GM12878 (cell line): ENCODE data around the gene PRM3. TPM values are rescaled to one million over a fixed set of nuclear protein-coding genes. Genes with fewer than 3 reads are reported as not detected.

Experiments used
- ATAC-seq: fragments of 200-7000 bp; cut with Tn5 transposase; 3 replicates; pipeline ENCODE4 v1.9.1; 2020; ENCODE audit warnings: mild to moderate bottlenecking, moderate library complexity
- BruUV-seq: library from RNA; stranded (reverse); fragments of 400-500 nt; replicated peaks from 2 replicates; lab custom pipeline; 2021; lab: Mats Ljungman, UMichigan
- CTCF ChIA-PET: fragments of 300-600 bp; sonication (Branson Sonifier 250); formaldehyde crosslinking; extraction: SDS; loops from one replicate; lab custom pipeline; 2021; ENCODE audit warnings: inconsistent platforms; lab: Yijun Ruan, JAX
- POLR2A ChIA-PET: fragments of 350-600 bp; formaldehyde crosslinking; extraction: SDS; loops from one replicate; lab custom pipeline; 2021; ENCODE audit warnings: inconsistent platforms; lab: Charles Lee
- RAD21 ChIA-PET: fragments of 300-600 bp; sonication (Branson Sonifier 250); formaldehyde crosslinking; loops from one replicate; lab custom pipeline; 2023; ENCODE audit warnings: antibody characterized with exemption; ENCODE audit not compliant: unreplicated experiment; lab: Charles Lee
- SMC1A ChIA-PET: fragments of 300-600 bp; sonication (Branson Sonifier 250); formaldehyde crosslinking; loops from one replicate; lab custom pipeline; 2023; ENCODE audit not compliant: unreplicated experiment, uncharacterized antibody; lab: Charles Lee
- DNase-seq: peaks from one replicate; pipeline ENCODE4 v3.0.0-alpha.2; 2011; ENCODE audit warnings: low read depth, low spot score
- FAIRE-seq: peaks from 3 replicates; lab custom pipeline; 2011; peaks lifted over from hg19 to GRCh38; lab: Jason Lieb, UNC
- H2AFZ ChIP-seq: 2 replicates; pipeline ENCODE4 v1.6.0; 2011; ENCODE audit warnings: low read depth, low read length, control low read depth; ENCODE audit not compliant: control insufficient read depth
- H3K27ac ChIP-seq: 2 replicates; pipeline ENCODE4 v1.5.1; 2011; ENCODE audit warnings: control low read depth; ENCODE audit not compliant: control insufficient read depth, insufficient read depth
- H3K27me3 ChIP-seq, 2 experiments: replicated peaks in 1 of 2; 2 replicates each; pipeline versions ENCODE4 v1.6.0 to v1.6.1; 2011; ENCODE audit warnings: low read length in 1 of 2; ENCODE audit not compliant: control insufficient read depth in 2 of 2, insufficient read depth in 2 of 2
- H3K36me3 ChIP-seq, 2 experiments: 2 replicates each; pipeline ENCODE4 v1.5.1; 2011; ENCODE audit warnings: low read length in 1 of 2; ENCODE audit not compliant: control insufficient read depth in 2 of 2, insufficient read depth in 2 of 2
- H3K4me1 ChIP-seq: 2 replicates; pipeline ENCODE4 v1.6.1; 2011; ENCODE audit warnings: mild to moderate bottlenecking, low read length, moderate library complexity, mixed read lengths; ENCODE audit not compliant: control insufficient read depth, insufficient read depth
- H3K4me2 ChIP-seq: 2 replicates; pipeline ENCODE4 v1.6.0; 2011; ENCODE audit warnings: control low read depth; ENCODE audit not compliant: control insufficient read depth, insufficient read depth
- H3K4me3 ChIP-seq: fragments of 200-600 bp; sonication (generic); 2 replicates; pipeline ENCODE4 v1.5.1; 2016
- H3K79me2 ChIP-seq: 2 replicates; pipeline ENCODE4 v1.6.0; 2011; ENCODE audit warnings: low read length; ENCODE audit not compliant: control insufficient read depth, insufficient read depth
- H3K9ac ChIP-seq: 2 replicates; pipeline ENCODE4 v1.8.0; 2011; ENCODE audit warnings: low read length, control low read depth, mixed read lengths; ENCODE audit not compliant: control insufficient read depth, insufficient read depth
- H3K9me3 ChIP-seq: replicated peaks from 3 replicates; pipeline ENCODE4 v1.5.1; 2011; ENCODE audit warnings: mild to moderate bottlenecking, low read length; ENCODE audit not compliant: control insufficient read depth, insufficient read depth
- H4K20me1 ChIP-seq: 2 replicates; pipeline ENCODE4 v1.6.0; 2011; ENCODE audit not compliant: control insufficient read depth, insufficient read depth
- BCL11A ChIP-seq: IDR thresholded peaks from 2 replicates; pipeline ENCODE4 v1.6.1; 2011; ENCODE audit warnings: low read depth, low read length
- BRCA1 ChIP-seq: IDR thresholded peaks from 2 replicates; pipeline ENCODE4 v1.6.1; 2011; ENCODE audit warnings: low read depth, low read length, improper control_type of control experiment
- CREB1 ChIP-seq: IDR thresholded peaks from 2 replicates; pipeline ENCODE4 v1.6.1; 2012; ENCODE audit warnings: low read depth, mild to moderate bottlenecking, inconsistent platforms
- CTCF ChIP-seq, 3 experiments: IDR thresholded peaks in 2 of 3; conservative IDR thresholded peaks in 1 of 3; 2 replicates each; pipeline ENCODE4 v1.5.1; 2011; ENCODE audit warnings: low read depth in 3 of 3, low read length in 3 of 3, mild to moderate bottlenecking in 3 of 3, control low read depth in 2 of 3, moderate library complexity in 2 of 3, inconsistent platforms in 1 of 3, mixed read lengths in 1 of 3; ENCODE audit not compliant: control insufficient read depth in 2 of 3, insufficient read depth in 1 of 3; ENCODE audit errors: extremely low read depth in 1 of 3
- FOS ChIP-seq: IDR thresholded peaks from 3 replicates; pipeline ENCODE4 v1.6.1; 2011; ENCODE audit warnings: borderline replicate concordance; ENCODE audit not compliant: insufficient read length; ENCODE audit errors: extremely low read depth
- HSF1 ChIP-seq: fragments of 150-350 bp; IDR thresholded peaks from 2 replicates; pipeline ENCODE4 v1.6.1; 2014; ENCODE audit warnings: mild to moderate bottlenecking, low read depth, low read length
- IKZF2 ChIP-seq, 2 experiments: fragments of 450-650 bp; IDR thresholded peaks; 2 replicates each; pipeline ENCODE4 v1.6.1; 2017; ENCODE audit warnings: mild to moderate bottlenecking in 2 of 2, moderate library complexity in 2 of 2
- LARP7 ChIP-seq: fragments of 450-650 bp; IDR thresholded peaks from 2 replicates; pipeline ENCODE4 v1.6.1; 2017; ENCODE audit warnings: mild to moderate bottlenecking
- MTA2 ChIP-seq: fragments of 450-650 bp; IDR thresholded peaks from 2 replicates; pipeline ENCODE4 v1.6.1; 2016; ENCODE audit warnings: low read depth, mild to moderate bottlenecking, moderate library complexity
- RAD21 ChIP-seq: IDR thresholded peaks from 2 replicates; pipeline ENCODE4 v1.6.1; 2011; ENCODE audit warnings: mild to moderate bottlenecking, low read depth, low read length, moderate library complexity; ENCODE audit not compliant: insufficient read depth
- RBBP5 ChIP-seq: fragments of 200-600 bp; sonication (generic); conservative IDR thresholded peaks from 2 replicates; pipeline ENCODE4 v1.6.1; 2016
- REST ChIP-seq: IDR thresholded peaks from 2 replicates; pipeline ENCODE4 v1.6.1; 2012; ENCODE audit warnings: mild to moderate bottlenecking, low read depth, low read length
- ZNF207 ChIP-seq: fragments of 450-650 bp; IDR thresholded peaks from 2 replicates; pipeline ENCODE4 v1.6.1; 2014; ENCODE audit warnings: antibody characterized with exemption, mild to moderate bottlenecking, borderline replicate concordance
- ZNF217 ChIP-seq: fragments of 450-650 bp; IDR thresholded peaks from 2 replicates; pipeline ENCODE4 v1.6.1; 2017; ENCODE audit warnings: antibody characterized with exemption, mild to moderate bottlenecking
- ZSCAN29 ChIP-seq: fragments of 450-650 bp; IDR thresholded peaks from 2 replicates; pipeline ENCODE4 v1.6.1; 2017; ENCODE audit warnings: mild to moderate bottlenecking, moderate library complexity
- WGBS: methylation state at CpG from one replicate; pipeline ENCODE4 v1.1.6; 2016; ENCODE audit warnings: low lambda C conversion rate; ENCODE audit not compliant: insufficient replicate concordance, insufficient coverage; ENCODE audit errors: missing lambda C conversion rate; 5-methylcytosine and 5-hydroxymethylcytosine counted together
- in situ Hi-C: fragments of 300-500 bp; cut with MboI; formaldehyde crosslinking; loops from 9 replicates; pipeline ENCODE4 v1.14.3; 2018; ENCODE audit warnings: mixed read lengths
- intact Hi-C: fragments of 100-400 bp; cut with micrococcal nuclease; formaldehyde crosslinking; loops from one replicate; pipeline ENCODE4 v1.14.2; 2022; ENCODE audit not compliant: unreplicated experiment
- polyA plus RNA-seq, 11 experiments: library from polyadenylated mRNA; depleted of rRNA in 4 of 11; unstranded in 6 of 11; stranded (reverse) in 5 of 11; fragments of >200 nt; fragmentation: Nextera tagmentation in 4 of 11; fragmentation: Illumina TruSeq in 1 of 11; extraction: Ambion mirVana in 4 of 11; extraction: Trizol in 1 of 11; gene quantifications; 1 replicate in 1 of 11; 2 replicates in 10 of 11; pipeline versions ENCODE4 v1.2.1 to v1.2.3, GENCODE V29; 2011 to 2016; ENCODE audit warnings: inconsistent platforms in 2 of 11, missing spikeins in 2 of 11, low read depth in 1 of 11
- total RNA-seq, 4 experiments: library from RNA; depleted of rRNA in 3 of 4; stranded (reverse); fragments of >200 nt in 3 of 4; fragmentation: Illumina TruSeq in 1 of 4; extraction: Trizol in 1 of 4; gene quantifications; 2 replicates each; pipeline versions ENCODE4 v1.2.1 to v1.2.3, GENCODE V29; 2013 to 2021

Gene PRM3
- total and polyA plus RNA-seq, 10 of the 15 experiments (the other 5 are each of a cell fraction or from before 2014, with no cell fraction given), result not detected

GRCh38 chr16:11229906-11230305 is 43.5 kb downstream of the PRM3 start:
- ATAC-seq (no peak), FAIRE-seq (no peak), DNase-seq (no peak)
- no peaks in the 10 kb centered on the region for H4K20me1 ChIP-seq
- SMC1A ChIA-PET, result interaction anchor here (1.3 to 2.0 kb wide), 3 partner anchors 22 to 179 kb away, joined by 3 to 7 read pairs (median 3); no protein-coding TSS in a partner anchor
- RAD21 ChIA-PET, result interaction anchor here (1.1 to 1.2 kb wide), 2 partner anchors 22 to 25 kb away, joined by 3 read pairs; no protein-coding TSS in a partner anchor
- CTCF ChIA-PET, result no interaction called here
- intact Hi-C loops (no loop called here), in situ Hi-C loops (no loop called here)
- no peaks in the 10 kb centered on the region for H3K79me2 ChIP-seq
- peaks cover 39% of the 10 kb centered on the region for H3K4me1 ChIP-seq
- no peak overlapping the region for H3K4me3 ChIP-seq
- H3K9me3 ChIP-seq, result no peaks in the 10 kb centered on the region
- no peak overlapping the region for H3K27ac ChIP-seq
- H3K27me3 ChIP-seq, result no peaks in the 10 kb centered on the region
- WGBS, result 97% methylated on average over 4 of the region's 4 CpGs
- H2AFZ ChIP-seq, result no peak overlapping the region
- H3K4me2 ChIP-seq, result no peak overlapping the region
- POLR2A ChIA-PET, result interaction anchor here (1.5 kb wide), 1 partner anchor 20 kb away, joined by 5 read pairs; no protein-coding TSS in a partner anchor
- H3K9ac ChIP-seq, result no peak overlapping the region
- no peak for TF ChIP-seq CREB1
- no peak for TF ChIP-seq ZSCAN29
- no peak for TF ChIP-seq IKZF2 (IDR thresholded peaks at IDR 0.05)
- TF ChIP-seq ZNF207, result no peak
- no peak for TF ChIP-seq LARP7
- TF ChIP-seq MTA2, result no peak
- no peak for TF ChIP-seq ZNF217
- no peak for TF ChIP-seq BCL11A
- TF ChIP-seq REST, result no peak
- no peak for TF ChIP-seq RBBP5
- no peak for TF ChIP-seq BRCA1
- no peak for TF ChIP-seq HSF1
- no peak for TF ChIP-seq FOS
- no peak for TF ChIP-seq CTCF (IDR thresholded peaks at IDR 0.05 in 2 of 3, conservative IDR thresholded peaks at IDR 0.05 in 1 of 3; ENCODE audit: control insufficient read depth in 2 of 3, extremely low read depth in 1 of 3, insufficient read depth in 1 of 3, low read depth in 3 of 3, low read length in 3 of 3)
- TF ChIP-seq RAD21, result no peak
- H3K36me3 ChIP-seq, result no peaks in the 10 kb centered on the region
- BruUV-seq, result no TSS peak
